K562 (cell line): ENCODE measurements around the gene PRKG1. TPM values are rescaled to one million over a fixed set of nuclear protein-coding genes. Genes with fewer than 3 reads are reported as not detected.

ENCODE experiments used
- ATAC-seq: fragments of 200-7000 bp; cut with Tn5 transposase; 3 replicates; pipeline ENCODE4 v1.9.1; 2020; ENCODE audit warnings: moderate library complexity
- BruUV-seq: library from RNA; stranded (reverse); fragments of 400-500 nt; replicated peaks from 2 replicates; lab custom pipeline; 2021; lab: Mats Ljungman, UMichigan
- CTCF ChIA-PET: fragments of 300-600 bp; formaldehyde crosslinking; extraction: SDS; loops from one replicate; lab custom pipeline; 2021; ENCODE audit warnings: low intra/inter-chr PET ratio; lab: Yijun Ruan, JAX
- POLR2A ChIA-PET: fragments of 300-600, 350-650 bp; sonication (Branson Sonifier 250); formaldehyde crosslinking; extraction: SDS; loops from one replicate; lab custom pipeline; 2021; ENCODE audit warnings: antibody characterized with exemption, inconsistent platforms; lab: Yijun Ruan, JAX
- DNase-seq, 4 experiments: peaks; one replicate each; pipeline versions ENCODE4 v3.0.0 to v3.0.0-alpha.2; 2011 to 2018; ENCODE audit warnings: low spot score in 3 of 4, mixed read lengths in 3 of 4; ENCODE audit errors: extremely low read depth in 1 of 4
- FAIRE-seq: peaks from 2 replicates; lab custom pipeline; 2011; peaks lifted over from hg19 to GRCh38; lab: Jason Lieb, UNC
- H2AFZ ChIP-seq: 2 replicates; pipeline ENCODE4 v1.6.0; 2011; ENCODE audit warnings: low read depth, low read length, control low read depth, inconsistent platforms
- H3K27ac ChIP-seq: fragments of 200-600 bp; 3 replicates; pipeline ENCODE4 v1.8.0; 2011; ENCODE audit warnings: low read depth, mild to moderate bottlenecking, control low read depth, inconsistent platforms, low read length, moderate library complexity, mixed read lengths; ENCODE audit errors: extremely low read depth
- H3K27me3 ChIP-seq, 2 experiments: fragments of 300-600 bp in 1 of 2; 2 replicates in 1 of 2; 3 replicates in 1 of 2; pipeline versions ENCODE4 v1.6.0 to v1.8.0; 2011; ENCODE audit warnings: inconsistent platforms in 2 of 2, low read length in 2 of 2, mild to moderate bottlenecking in 1 of 2, mixed read lengths in 1 of 2, moderate library complexity in 1 of 2; ENCODE audit not compliant: control insufficient read depth in 2 of 2, insufficient read depth in 2 of 2
- H3K36me3 ChIP-seq: fragments of 300-600 bp; 3 replicates; pipeline ENCODE4 v1.8.0; 2011; ENCODE audit warnings: mild to moderate bottlenecking, low read length, inconsistent platforms; ENCODE audit not compliant: control insufficient read depth, insufficient read depth
- H3K4me1 ChIP-seq, 2 experiments: fragments of 200-600 bp in 1 of 2; replicated peaks in 1 of 2; 2 replicates in 1 of 2; 3 replicates in 1 of 2; pipeline versions ENCODE4 v1.5.1 to v1.8.0; 2011; ENCODE audit warnings: inconsistent platforms in 2 of 2, low read length in 2 of 2, mild to moderate bottlenecking in 1 of 2, mixed read lengths in 1 of 2, moderate library complexity in 1 of 2; ENCODE audit not compliant: control insufficient read depth in 2 of 2, insufficient read depth in 2 of 2
- H3K4me2 ChIP-seq: 2 replicates; pipeline ENCODE4 v1.6.1; 2011; ENCODE audit warnings: low read length, control low read depth, inconsistent platforms, mixed read lengths; ENCODE audit not compliant: insufficient read depth
- H3K4me3 ChIP-seq: fragments of 200-600 bp; sonication (generic), shearing (Covaris generic); 2 replicates; pipeline ENCODE4 v1.5.1; 2016; ENCODE audit warnings: control low read depth, inconsistent platforms
- H3K79me2 ChIP-seq: fragments of 200-600 bp; 3 replicates; pipeline ENCODE4 v1.8.0; 2011; ENCODE audit warnings: low read length, inconsistent platforms; ENCODE audit not compliant: control insufficient read depth, insufficient read depth
- H3K9ac ChIP-seq, 2 experiments: 2 replicates each; pipeline versions ENCODE4 v1.6.0 to v1.6.1; 2011; ENCODE audit warnings: low read depth in 2 of 2, low read length in 2 of 2, control low read depth in 1 of 2, inconsistent platforms in 1 of 2, mild to moderate bottlenecking in 1 of 2, mixed read lengths in 1 of 2; ENCODE audit not compliant: insufficient read depth in 1 of 2
- H3K9me1 ChIP-seq: one replicate; pipeline ENCODE4 v1.6.0; 2011; ENCODE audit warnings: inconsistent platforms, mild to moderate bottlenecking, low read length, moderate library complexity; ENCODE audit not compliant: control insufficient read depth, insufficient read depth
- H3K9me3 ChIP-seq: replicated peaks from 2 replicates; pipeline ENCODE4 v1.5.1; 2011; ENCODE audit warnings: low read depth, low read length, inconsistent platforms; ENCODE audit not compliant: control insufficient read depth, insufficient read depth
- H4K20me1 ChIP-seq: replicated peaks from 2 replicates; pipeline ENCODE4 v1.6.1; 2011; ENCODE audit warnings: low read length, inconsistent platforms, mixed read lengths; ENCODE audit not compliant: control insufficient read depth, insufficient read depth
- BRD9 ChIP-seq: fragments of 450-650 bp; IDR thresholded peaks from 2 replicates; pipeline ENCODE4 v1.6.1; 2018; ENCODE audit warnings: low read depth; ENCODE audit not compliant: partially characterized antibody
- CBFA2T2 ChIP-seq: fragments of 450-650 bp; conservative IDR thresholded peaks from 2 replicates; pipeline ENCODE4 v1.6.1; 2017; ENCODE audit warnings: mild to moderate bottlenecking
- CHCHD3 ChIP-seq: fragments of 250-450 bp; sonication (Bioruptor Pico); IDR thresholded peaks from 2 replicates; pipeline ENCODE4 v2.1.2; 2022; ENCODE audit warnings: mild to moderate bottlenecking
- CREB3L1 ChIP-seq: fragments of 450-650 bp; IDR thresholded peaks from 2 replicates; pipeline ENCODE4 v1.6.1; 2014; ENCODE audit warnings: low read depth, mild to moderate bottlenecking, moderate library complexity, borderline replicate concordance
- ESRRB ChIP-seq: fragments of 250-450 bp; sonication (Bioruptor Pico); IDR thresholded peaks from 2 replicates; pipeline ENCODE4 v1.5.0; 2020; ENCODE audit warnings: mild to moderate bottlenecking, moderate library complexity, borderline replicate concordance
- FIP1L1 ChIP-seq: fragments of 200-400 bp; formaldehyde crosslinking; IDR thresholded peaks from 2 replicates; pipeline ENCODE4 v1.6.1; 2018; ENCODE audit warnings: mild to moderate bottlenecking, low read depth, low read length; ENCODE audit not compliant: poor library complexity, severe bottlenecking
- L3MBTL2 ChIP-seq: fragments of 450-650 bp; IDR thresholded peaks from 2 replicates; pipeline ENCODE4 v1.6.1; 2016; ENCODE audit warnings: mild to moderate bottlenecking, moderate library complexity
- NEUROD1 ChIP-seq: fragments of 150-350 bp; IDR thresholded peaks from 2 replicates; pipeline ENCODE4 v1.6.1; 2014; ENCODE audit warnings: borderline replicate concordance, low read length, low read depth; ENCODE audit not compliant: partially characterized antibody
- NFXL1 ChIP-seq: fragments of 450-650 bp; formaldehyde crosslinking; IDR thresholded peaks from 2 replicates; pipeline ENCODE4 v1.4.0; 2021; ENCODE audit warnings: mild to moderate bottlenecking
- PATZ1 ChIP-seq: fragments of 250-450 bp; sonication (Bioruptor Pico); IDR thresholded peaks from 2 replicates; pipeline ENCODE4 v1.5.0; 2020; ENCODE audit warnings: mild to moderate bottlenecking, borderline replicate concordance
- PCBP2 ChIP-seq: fragments of 200-400 bp; formaldehyde crosslinking; IDR thresholded peaks from 2 replicates; pipeline ENCODE4 v1.6.1; 2018; ENCODE audit warnings: low read length, low read depth, mild to moderate bottlenecking, moderate library complexity; ENCODE audit not compliant: poor library complexity, severe bottlenecking
- PTTG1 ChIP-seq: fragments of 450-650 bp; IDR thresholded peaks from 2 replicates; pipeline ENCODE4 v1.6.1; 2016; ENCODE audit warnings: low read depth, mild to moderate bottlenecking, missing genetic modification characterization, missing compliant biosample characterization
- RBM34 ChIP-seq: fragments of 200-400 bp; formaldehyde crosslinking; IDR thresholded peaks from 2 replicates; pipeline ENCODE4 v1.6.1; 2018; ENCODE audit warnings: low read length, borderline replicate concordance; ENCODE audit not compliant: insufficient read depth
- ZNF175 ChIP-seq: fragments of 200-800 bp; sonication (Bioruptor generic); IDR thresholded peaks from 2 replicates; pipeline ENCODE4 v1.6.1; 2016; ENCODE audit warnings: low read depth, mild to moderate bottlenecking, missing genetic modification characterization, missing compliant biosample characterization
- ZSCAN29 ChIP-seq: fragments of 450-650 bp; IDR thresholded peaks from 2 replicates; pipeline ENCODE4 v1.6.1; 2017
- WGBS: fragments of 100-300 bp; shearing (Covaris generic); methylation state at CpG from one replicate; pipeline ENCODE4 v1.1.6; 2016; ENCODE audit warnings: low coverage, mixed read lengths; ENCODE audit not compliant: insufficient coverage; ENCODE audit errors: missing lambda C conversion rate; 5-methylcytosine and 5-hydroxymethylcytosine counted together
- in situ Hi-C: fragments of 300-500 bp; cut with MboI; formaldehyde crosslinking; loops from 4 replicates; pipeline ENCODE4 v1.15.0; 2018; ENCODE audit warnings: inconsistent platforms, mixed read lengths
- intact Hi-C: fragments of 100-400 bp; cut with micrococcal nuclease; formaldehyde crosslinking; loops from 2 replicates; pipeline ENCODE4 v1.14.2; 2022
- polyA plus RNA-seq, 8 experiments: library from polyadenylated mRNA; depleted of rRNA in 4 of 8; stranded (reverse) in 5 of 8; unstranded in 3 of 8; fragments of >200 nt; fragmentation: Nextera tagmentation in 2 of 8; fragmentation: Illumina TruSeq in 1 of 8; extraction: Ambion mirVana in 2 of 8; extraction: Trizol in 1 of 8; gene quantifications; 2 replicates each; pipeline versions ENCODE4 v1.2.1 to v1.2.3, GENCODE V29; 2011 to 2014; ENCODE audit warnings: inconsistent platforms in 1 of 8, missing spikeins in 1 of 8
- total RNA-seq, 7 experiments: library from RNA; depleted of rRNA in 6 of 7; stranded (reverse); fragments of >200 nt in 6 of 7; fragmentation: Illumina TruSeq in 2 of 7; extraction: Trizol in 2 of 7; gene quantifications; 2 replicates each; pipeline versions ENCODE4 v1.2.1 to v1.2.3, GENCODE V29; 2011 to 2021; ENCODE audit warnings: low replicate concordance in 1 of 7

PRKG1 gene
- total and polyA plus RNA-seq, 9 of the 15 experiments (the other 6 are each of a cell fraction or from before 2014, with no cell fraction given) = 0.22 TPM; not detected in 8

GRCh38 chr10:51399840-51400239 is 325.6 kb downstream of the PRKG1 start:
- no TSS peak for BruUV-seq
- no peak for DNase-seq
- in situ Hi-C loops (no loop called here), intact Hi-C loops (no loop called here)
- ChIA-PET CTCF (no interaction called here), POLR2A (no interaction called here)
- Histone ChIP-seq H3K79me2 (no peaks in the 10 kb centered on the region), H3K4me2 (no peak overlapping the region), H3K4me3 (no peak overlapping the region), H3K9me3 (no peaks in the 10 kb centered on the region), H3K9ac (no peak overlapping the region), H2AFZ (no peak overlapping the region), H3K27ac (no peak overlapping the region), H4K20me1 (no peaks in the 10 kb centered on the region), H3K36me3 (no peaks in the 10 kb centered on the region), H3K27me3 (no peaks in the 10 kb centered on the region), H3K4me1 (no peaks in the 10 kb centered on the region), H3K9me1 (no peaks in the 10 kb centered on the region)
- TF ChIP-seq PCBP2 (no peak), RBM34 (no peak), CHCHD3 (no peak), ZSCAN29 (no peak), NFXL1 (CRISPR knock-in tag) (no peak), L3MBTL2 (no peak), ZNF175 (CRISPR knock-in tag) (no peak), BRD9 (no peak), FIP1L1 (no peak), PATZ1 (no peak), CREB3L1 (no peak), CBFA2T2 (no peak), PTTG1 (tag) (no peak), NEUROD1 (no peak), ESRRB (CRISPR knock-in tag) (no peak)
- ATAC-seq = no peak
- FAIRE-seq = no peak
- WGBS = 0% methylated on average over 6 of the region's 6 CpGs
